Stimulated activated CD4-positive, alpha-beta T cell treated with anti-CD3 and anti-CD28 coated beads, Interleukin-1b, Interleukin-23, amount 100 ng/mL, for 24 hours (primary cell): Measurements from ENCODE around the gene SPARCL1.
A peak's percentile ranks its signal among the peaks of the same experiment; 100 is the strongest.
"Not testable (repeated sequence)": the region's sequence is repeated elsewhere in the genome, so short reads cannot be mapped to it uniquely, and the experiment has no call there.

ENCODE experiments used
- DNase-seq, 4 experiments: peaks; one replicate each; pipeline ENCODE4 v3.0.0-alpha.2; 2020; ENCODE audit warnings: low read depth in 4 of 4, low spot score in 1 of 4

The SPARCL1 gene

GRCh38 chr4:87529187-87529586 is at the start of gene SPARCL1:
TSS of gene SPARCL1 (minus strand) at chr4:87529376. CDS start at chr4:87499574, 29,802 bp downstream.
- no peak for DNase-seq

- no peak for DNase-seq
These were observed 46.8 kb upstream of the SPARCL1 start for GRCh38 chr4:87575983-87576382.

- no peak for DNase-seq
These were observed 46.2 kb upstream of the SPARCL1 start for GRCh38 chr4:87575408-87575807.

GRCh38 chr4:87574996-87575395 is 45.8 kb upstream of the SPARCL1 start:
- DNase-seq = no peak

GRCh38 chr4:87574376-87574775 is 45.2 kb upstream of the SPARCL1 start:
- DNase-seq = not testable (repeated sequence)

GRCh38 chr4:87570290-87570805 is 41.2 kb upstream of the SPARCL1 start:
- no peak for DNase-seq

- DNase-seq = no peak
These were observed 38.0 kb upstream of the SPARCL1 start for GRCh38 chr4:87567191-87567590.

- DNase-seq = no peak
These were observed 37.1 kb upstream of the SPARCL1 start for GRCh38 chr4:87566276-87566675.

- no peak for DNase-seq
These were observed 36.6 kb upstream of the SPARCL1 start for GRCh38 chr4:87565746-87566145.

GRCh38 chr4:87560802-87561201 is 31.6 kb upstream of the SPARCL1 start:
- no peak for DNase-seq

GRCh38 chr4:87559090-87559837 is 30.1 kb upstream of the SPARCL1 start:
- DNase-seq = peak in 2 of 4 experiments; percentile 4 to 9

GRCh38 chr4:87557348-87557747 is 28.2 kb upstream of the SPARCL1 start:
- DNase-seq = no peak

- no peak for DNase-seq
These were observed 26.8 kb upstream of the SPARCL1 start for GRCh38 chr4:87555773-87556619.

- no peak for DNase-seq
These were observed 24.0 kb upstream of the SPARCL1 start for GRCh38 chr4:87553182-87553581.

- no peak for DNase-seq
These were observed 22.2 kb upstream of the SPARCL1 start for GRCh38 chr4:87551361-87551760.

GRCh38 chr4:87547016-87547708 is 18.0 kb upstream of the SPARCL1 start:
- DNase-seq = no peak

GRCh38 chr4:87545052-87545451 is 15.9 kb upstream of the SPARCL1 start:
- no peak for DNase-seq

- no peak for DNase-seq
These were observed 14.8 kb upstream of the SPARCL1 start for GRCh38 chr4:87543835-87544461.

GRCh38 chr4:87542734-87543312 is 13.6 kb upstream of the SPARCL1 start:
- DNase-seq = no peak

- DNase-seq = no peak
These were observed 13.0 kb upstream of the SPARCL1 start for GRCh38 chr4:87541956-87542709.
